ENCODE measurements around the gene SHISA7.

The SHISA7 gene

DNA sequence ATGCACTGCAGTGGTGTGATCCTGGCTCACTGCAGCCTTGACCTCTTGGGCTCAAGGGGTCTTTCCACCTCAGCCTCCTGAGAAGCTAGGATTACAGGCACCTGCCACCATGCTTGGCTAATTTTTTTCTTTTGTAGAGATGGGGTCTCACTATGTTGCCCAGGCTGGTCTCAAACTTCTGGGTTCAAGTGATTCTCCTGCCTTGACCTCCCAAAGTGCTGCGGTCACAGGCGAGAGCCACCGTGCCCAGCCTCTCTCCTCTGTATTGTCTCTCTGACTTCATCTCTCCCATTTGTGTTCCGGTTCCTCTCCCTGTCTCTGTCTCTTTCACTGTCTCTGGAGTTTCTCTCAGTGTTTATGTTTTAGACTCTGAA is 23.1 kb upstream of the SHISA7 start:
- H3K4me2 ChIP-seq (ENCODE audit: low read length) = no peak overlapping the region
- no peak overlapping the region for H3K4me3 ChIP-seq (ENCODE audit: low read length)
- no peaks in the 10 kb centered on the region for H3K27me3 ChIP-seq (ENCODE audit: control insufficient read depth, insufficient read depth, low read length)
- no peaks in the 10 kb centered on the region for H3K9me3 ChIP-seq (replicated peaks; ENCODE audit: low read length)
- H3K4me1 ChIP-seq (ENCODE audit: control insufficient read depth, insufficient read depth, low read length) = peaks cover 17% of the 10 kb centered on the region
- no peaks in the 10 kb centered on the region for H3K36me3 ChIP-seq (ENCODE audit: insufficient read depth, low read length)
- H3K9ac ChIP-seq (ENCODE audit: low read depth, low read length) = no peak overlapping the region

DNA sequence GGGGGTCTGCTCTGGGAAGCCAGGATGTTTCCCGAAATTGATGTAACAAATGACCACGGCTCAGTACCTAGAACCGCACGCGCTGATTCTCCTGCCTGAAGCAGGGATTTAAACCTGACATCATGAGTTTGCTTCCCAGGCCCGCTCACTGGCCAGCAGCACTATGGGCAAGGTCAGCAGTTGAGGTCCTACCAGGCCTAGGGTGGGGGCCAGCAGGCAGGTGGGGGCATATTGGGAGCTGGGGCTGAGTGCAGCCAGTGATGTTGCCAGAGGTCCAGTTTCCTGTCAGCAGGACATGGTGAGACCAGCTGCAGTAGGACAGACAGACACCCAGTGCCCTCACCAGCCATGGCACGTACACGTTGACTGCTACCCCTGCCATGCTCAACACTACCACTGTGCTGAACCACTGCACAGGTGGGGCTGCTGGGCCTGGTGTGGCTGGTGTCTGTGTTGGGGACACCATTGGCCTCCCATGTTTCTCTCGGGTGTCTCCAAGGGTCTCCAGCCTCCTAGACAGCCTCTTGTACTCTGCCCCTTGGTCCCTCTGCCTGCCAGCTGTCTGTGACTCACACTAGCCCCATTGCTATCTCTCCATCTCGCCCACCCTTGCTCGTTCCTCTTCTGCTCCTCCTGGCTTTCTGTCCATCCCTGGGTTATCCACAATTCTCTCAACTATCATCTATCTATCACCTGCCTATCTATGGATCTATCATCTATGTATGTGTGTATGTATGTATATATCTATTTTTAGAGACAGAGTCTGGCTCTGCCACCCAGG is 22.6 kb upstream of the SHISA7 start:
- Histone ChIP-seq H3K9ac (ENCODE audit: low read depth, low read length) (no peak overlapping the region), H3K4me1 (ENCODE audit: control insufficient read depth, insufficient read depth, low read length) (peaks cover 23% of the 10 kb centered on the region), H3K4me3 (ENCODE audit: low read length) (no peak overlapping the region), H3K36me3 (ENCODE audit: insufficient read depth, low read length) (no peaks in the 10 kb centered on the region), H3K4me2 (ENCODE audit: low read length) (no peak overlapping the region), H3K27me3 (ENCODE audit: control insufficient read depth, insufficient read depth, low read length) (no peaks in the 10 kb centered on the region), H3K9me3 (replicated peaks; ENCODE audit: low read length) (no peaks in the 10 kb centered on the region)

DNA sequence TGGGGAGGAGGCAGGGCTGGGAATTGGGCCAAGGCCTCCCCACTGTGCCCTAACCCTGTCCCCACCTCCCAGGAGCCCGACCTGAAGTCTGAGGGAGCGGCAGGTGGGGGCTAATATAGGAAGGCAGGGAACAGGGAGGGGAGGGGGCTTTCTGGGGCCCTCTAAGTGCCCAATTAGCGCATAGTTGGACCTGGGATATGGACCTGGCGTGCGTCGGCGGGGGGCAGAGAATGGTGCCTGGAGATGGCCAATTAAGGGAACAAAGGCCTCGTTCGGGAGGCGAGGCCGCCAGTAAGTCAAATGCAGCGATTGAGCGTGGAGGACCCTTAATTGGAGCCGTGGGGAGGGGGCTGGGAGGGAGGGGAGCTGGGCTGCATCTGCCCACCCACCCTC is 21.6 kb upstream of the SHISA7 start, which contains the start of gene C19orf85:
Gene C19orf85, minus strand, starts transcription at position 90 of the 393 bp plus-strand sequence. CDS start 197 bp downstream, outside the sequence.
- no peak within 1 kb of the TSS for H3K4me2 ChIP-seq (ENCODE audit: low read length)
- no peaks in the 10 kb centered on the region for H3K9me3 ChIP-seq (replicated peaks; ENCODE audit: low read length)
- H3K4me3 ChIP-seq (ENCODE audit: low read length) = no peak within 1 kb of the TSS
- H3K4me1 ChIP-seq (ENCODE audit: control insufficient read depth, insufficient read depth, low read length) = peaks cover 33% of the 10 kb centered on the region
- H3K27me3 ChIP-seq (ENCODE audit: control insufficient read depth, insufficient read depth, low read length) = no peaks in the 10 kb centered on the region
- H3K9ac ChIP-seq (ENCODE audit: low read depth, low read length) = no peak within 1 kb of the TSS
- no peaks in the 10 kb centered on the region for H3K36me3 ChIP-seq (ENCODE audit: insufficient read depth, low read length)

DNA sequence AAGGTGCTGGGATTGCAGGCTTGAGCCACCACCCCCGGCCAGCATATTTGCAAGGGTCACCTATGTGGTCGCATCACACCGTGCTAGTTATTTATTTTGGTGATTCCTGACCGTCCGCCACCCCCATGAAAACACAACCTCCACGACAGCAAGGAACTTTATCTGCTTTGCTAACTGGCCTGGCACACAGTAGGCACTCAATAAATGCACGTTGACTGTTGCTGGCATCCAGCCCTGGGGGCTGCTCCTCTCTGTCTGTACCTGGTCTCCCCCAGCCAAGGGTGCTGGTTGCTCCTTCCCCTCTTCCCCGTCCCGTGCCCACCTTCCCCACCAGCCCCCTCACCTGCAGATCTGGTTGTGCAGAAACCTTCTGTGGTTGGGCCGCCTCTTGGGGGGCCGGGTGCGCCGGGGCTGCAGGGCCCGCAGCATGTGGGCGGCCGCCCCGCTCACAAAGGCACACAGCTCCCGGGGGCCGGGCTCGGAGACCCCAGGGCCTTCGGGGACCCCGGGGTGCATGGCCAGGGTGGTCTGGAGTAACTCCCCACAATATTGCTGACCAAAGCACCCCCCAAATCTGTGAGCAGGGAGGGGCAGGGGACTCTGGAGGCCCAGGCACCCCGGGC is 21.1 kb upstream of the SHISA7 start:
- Histone ChIP-seq H3K4me1 (ENCODE audit: control insufficient read depth, insufficient read depth, low read length) (peaks cover 35% of the 10 kb centered on the region), H3K4me3 (ENCODE audit: low read length) (no peak overlapping the region), H3K9ac (ENCODE audit: low read depth, low read length) (no peak overlapping the region)

DNA sequence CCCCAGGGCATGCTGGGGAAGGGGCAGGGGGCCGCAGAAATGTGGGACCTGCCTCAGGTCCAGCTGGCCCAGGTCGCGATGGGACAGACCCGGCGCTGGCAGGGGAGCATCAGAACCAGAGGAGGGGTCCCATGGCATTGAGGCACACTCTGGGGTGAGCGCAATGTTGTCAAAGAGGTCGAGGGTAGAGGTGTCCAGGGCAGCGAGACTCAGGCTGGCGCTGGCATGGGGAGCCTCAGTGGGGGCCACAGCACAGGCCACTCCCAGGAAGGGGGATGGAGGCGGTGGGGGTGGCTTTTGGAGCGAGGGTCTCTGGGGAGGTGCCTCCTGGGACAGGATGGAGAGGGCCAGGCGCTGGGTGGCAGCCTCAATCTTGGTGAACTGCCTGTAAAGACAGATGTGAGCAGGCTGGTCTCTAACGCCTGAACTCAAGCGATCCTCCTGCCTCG is 20.5 kb upstream of the SHISA7 start:
- Histone ChIP-seq H3K9ac (ENCODE audit: low read depth, low read length) (no peak overlapping the region), H3K4me2 (ENCODE audit: low read length) (no peak overlapping the region), H3K27me3 (ENCODE audit: control insufficient read depth, insufficient read depth, low read length) (no peaks in the 10 kb centered on the region), H3K4me3 (ENCODE audit: low read length) (no peak overlapping the region), H3K4me1 (ENCODE audit: control insufficient read depth, insufficient read depth, low read length) (peaks cover 35% of the 10 kb centered on the region), H3K36me3 (ENCODE audit: insufficient read depth, low read length) (no peaks in the 10 kb centered on the region), H3K9me3 (replicated peaks; ENCODE audit: low read length) (no peaks in the 10 kb centered on the region)

More for the DNA sequence above, 21.1 kb upstream of the SHISA7 start:
- H3K4me2 ChIP-seq (ENCODE audit: low read length) = no peak overlapping the region
- no peaks in the 10 kb centered on the region for H3K36me3 ChIP-seq (ENCODE audit: insufficient read depth, low read length)
- H3K27me3 ChIP-seq (ENCODE audit: control insufficient read depth, insufficient read depth, low read length) = no peaks in the 10 kb centered on the region
- H3K9me3 ChIP-seq (replicated peaks; ENCODE audit: low read length) = no peaks in the 10 kb centered on the region

DNA sequence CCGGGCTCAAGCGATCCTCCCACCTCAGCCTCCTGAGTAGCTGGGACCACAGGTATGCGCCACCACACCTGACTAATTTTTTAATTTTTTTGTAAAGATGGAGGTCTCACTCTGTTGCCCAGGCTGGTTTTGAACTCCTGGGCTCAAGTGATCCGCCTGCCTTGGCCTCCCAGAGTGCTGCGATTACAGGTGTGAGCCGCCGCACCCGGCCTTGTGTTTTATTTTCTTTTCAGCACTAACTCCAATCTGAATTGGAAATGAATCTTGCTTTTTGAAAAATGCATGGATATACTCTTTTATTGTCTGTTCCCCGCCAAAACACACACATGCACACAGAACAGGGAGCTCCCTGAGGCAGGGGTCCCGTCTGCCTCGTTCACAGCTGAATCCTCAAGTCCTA is 19.6 kb upstream of the SHISA7 start:
- H3K4me2 ChIP-seq (ENCODE audit: low read length) = no peak overlapping the region
- H3K4me3 ChIP-seq (ENCODE audit: low read length) = no peak overlapping the region
- no peak overlapping the region for H3K9ac ChIP-seq (ENCODE audit: low read depth, low read length)
- H3K9me3 ChIP-seq (replicated peaks; ENCODE audit: low read length) = no peaks in the 10 kb centered on the region
- no peaks in the 10 kb centered on the region for H3K27me3 ChIP-seq (ENCODE audit: control insufficient read depth, insufficient read depth, low read length)
- H3K4me1 ChIP-seq (ENCODE audit: control insufficient read depth, insufficient read depth, low read length) = peaks cover 30% of the 10 kb centered on the region
- H3K36me3 ChIP-seq (ENCODE audit: insufficient read depth, low read length) = no peaks in the 10 kb centered on the region

DNA sequence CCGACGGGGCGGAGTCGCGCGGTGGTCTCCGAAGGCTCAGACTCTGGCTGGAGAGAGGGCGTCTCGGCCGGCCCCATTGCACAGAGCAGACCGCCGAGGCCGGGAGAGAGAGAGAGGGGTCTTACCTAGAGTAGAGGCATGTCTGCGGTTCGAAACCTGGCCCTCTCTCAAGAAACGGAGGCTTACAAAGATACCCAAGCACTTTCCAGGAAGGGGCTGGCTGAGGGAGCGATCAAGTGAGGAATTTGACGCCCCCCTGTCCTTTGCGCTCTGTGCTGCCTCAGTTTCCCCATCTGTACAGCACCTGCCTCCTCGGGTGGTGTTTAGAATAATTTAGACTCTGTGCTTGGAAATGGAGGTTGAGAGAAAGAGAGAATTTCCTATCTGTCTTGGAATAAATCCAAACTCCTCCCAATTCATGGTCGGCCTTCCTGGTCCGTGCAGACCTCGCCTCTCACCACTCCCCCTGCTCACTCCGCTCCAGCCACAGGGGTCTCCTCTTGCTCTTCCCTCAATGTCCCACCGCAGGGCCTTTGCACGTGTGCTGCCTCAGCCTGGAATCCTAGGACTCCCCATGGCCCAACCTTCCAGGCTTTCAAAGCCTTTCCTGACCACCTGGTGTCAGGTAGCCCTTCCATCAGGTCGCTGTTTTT is 19.0 kb upstream of the SHISA7 start:
- H3K4me3 ChIP-seq (ENCODE audit: low read length) = peak overlapping the region; percentile 73
- no peaks in the 10 kb centered on the region for H3K9me3 ChIP-seq (replicated peaks; ENCODE audit: low read length)
- peaks cover 25% of the 10 kb centered on the region for H3K4me1 ChIP-seq (ENCODE audit: control insufficient read depth, insufficient read depth, low read length)
- no peaks in the 10 kb centered on the region for H3K27me3 ChIP-seq (ENCODE audit: control insufficient read depth, insufficient read depth, low read length)
- H3K36me3 ChIP-seq (ENCODE audit: insufficient read depth, low read length) = no peaks in the 10 kb centered on the region
- peak overlapping the region; percentile 91 for H3K4me2 ChIP-seq (ENCODE audit: low read length)
- H3K9ac ChIP-seq (ENCODE audit: low read depth, low read length) = peak overlapping the region; percentile 73

DNA sequence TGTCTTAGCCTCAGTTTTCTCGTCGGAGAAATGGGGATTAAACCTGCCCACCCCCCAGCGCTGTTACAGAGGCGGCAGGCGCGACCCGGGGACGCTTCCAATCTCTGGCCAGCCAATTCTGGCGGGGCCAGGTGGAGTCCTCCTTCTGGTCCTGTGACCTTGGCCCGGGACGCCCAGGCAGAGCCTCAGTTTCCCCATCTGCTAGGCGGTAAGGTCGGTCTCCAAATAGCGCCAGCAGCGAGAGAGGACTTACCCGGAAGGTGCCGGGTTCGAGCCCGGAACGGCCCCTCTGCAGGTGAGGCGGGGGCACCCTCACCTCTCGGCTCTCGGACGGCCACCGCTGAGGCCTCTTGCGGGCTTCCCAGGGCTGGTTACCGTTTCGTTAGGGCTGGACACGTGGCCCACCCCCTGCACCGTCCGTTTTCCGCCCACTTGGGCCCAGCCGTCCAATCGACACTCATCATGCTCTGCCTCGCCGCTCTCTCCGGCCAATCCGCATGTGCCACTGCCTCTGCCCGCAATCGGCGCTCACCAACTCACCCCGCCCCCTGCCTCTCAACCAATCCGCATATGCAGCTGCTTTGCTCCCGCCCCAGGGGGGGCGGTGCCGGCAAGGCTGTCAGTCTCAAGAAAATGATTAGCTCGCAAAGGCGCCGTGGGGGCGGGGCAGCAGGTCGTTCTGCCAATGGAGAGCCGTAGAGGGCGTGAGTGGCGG is 18.3 kb upstream of the SHISA7 start, which contains the start of gene ISOC2:
Gene ISOC2, minus strand, starts transcription at position 384 of the 715 bp plus-strand sequence. CDS start 5,156 bp downstream, outside the sequence.
- H3K9me3 ChIP-seq (replicated peaks; ENCODE audit: low read length) = no peaks in the 10 kb centered on the region
- H3K27me3 ChIP-seq (ENCODE audit: control insufficient read depth, insufficient read depth, low read length) = no peaks in the 10 kb centered on the region
- peak within 1 kb of the TSS; percentile 99 for H3K4me2 ChIP-seq (ENCODE audit: low read length)
- H3K4me3 ChIP-seq (ENCODE audit: low read length) = peak within 1 kb of the TSS; percentile 97
- peaks cover 25% of the 10 kb centered on the region for H3K4me1 ChIP-seq (ENCODE audit: control insufficient read depth, insufficient read depth, low read length)
- H3K9ac ChIP-seq (ENCODE audit: low read depth, low read length) = peak within 1 kb of the TSS; percentile 96
- no peaks in the 10 kb centered on the region for H3K36me3 ChIP-seq (ENCODE audit: insufficient read depth, low read length)

DNA sequence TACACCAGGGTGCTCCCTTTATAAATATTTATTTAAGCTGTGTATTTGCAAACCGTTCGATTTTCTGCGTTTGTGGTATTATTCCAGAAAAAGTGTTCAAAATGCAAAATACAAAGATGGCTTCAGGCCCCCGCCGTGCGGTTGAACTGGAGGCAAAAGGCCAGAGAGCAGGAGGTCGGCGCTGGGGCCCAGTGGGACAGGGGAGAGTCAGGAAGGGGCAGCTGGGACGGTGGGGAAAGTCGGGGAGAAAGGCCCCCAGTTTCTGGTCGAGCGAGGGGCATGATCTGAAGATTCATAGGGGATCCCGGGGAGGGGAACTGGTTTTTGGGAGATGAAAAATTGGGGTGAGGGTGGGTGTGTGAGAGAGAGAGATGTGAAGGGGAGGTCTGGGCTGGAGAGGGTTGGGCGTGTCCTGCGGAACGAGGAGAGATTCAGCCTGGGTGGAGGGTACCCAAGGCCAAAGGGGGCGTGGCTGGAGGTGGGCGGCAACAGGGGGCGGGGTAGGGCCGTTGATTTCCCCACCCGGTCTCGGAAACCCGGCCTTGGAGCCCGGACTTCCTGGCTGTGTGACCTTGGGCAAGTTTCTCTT is 17.7 kb upstream of the SHISA7 start:
- H3K9ac ChIP-seq (ENCODE audit: low read depth, low read length) = peak overlapping the region; percentile 96
- no peaks in the 10 kb centered on the region for H3K9me3 ChIP-seq (replicated peaks; ENCODE audit: low read length)
- H3K4me2 ChIP-seq (ENCODE audit: low read length) = peak overlapping the region; percentile 99
- H3K4me3 ChIP-seq (ENCODE audit: low read length) = peak overlapping the region; percentile 97
- H3K36me3 ChIP-seq (ENCODE audit: insufficient read depth, low read length) = no peaks in the 10 kb centered on the region
- H3K4me1 ChIP-seq (ENCODE audit: control insufficient read depth, insufficient read depth, low read length) = peaks cover 25% of the 10 kb centered on the region
- no peaks in the 10 kb centered on the region for H3K27me3 ChIP-seq (ENCODE audit: control insufficient read depth, insufficient read depth, low read length)

DNA sequence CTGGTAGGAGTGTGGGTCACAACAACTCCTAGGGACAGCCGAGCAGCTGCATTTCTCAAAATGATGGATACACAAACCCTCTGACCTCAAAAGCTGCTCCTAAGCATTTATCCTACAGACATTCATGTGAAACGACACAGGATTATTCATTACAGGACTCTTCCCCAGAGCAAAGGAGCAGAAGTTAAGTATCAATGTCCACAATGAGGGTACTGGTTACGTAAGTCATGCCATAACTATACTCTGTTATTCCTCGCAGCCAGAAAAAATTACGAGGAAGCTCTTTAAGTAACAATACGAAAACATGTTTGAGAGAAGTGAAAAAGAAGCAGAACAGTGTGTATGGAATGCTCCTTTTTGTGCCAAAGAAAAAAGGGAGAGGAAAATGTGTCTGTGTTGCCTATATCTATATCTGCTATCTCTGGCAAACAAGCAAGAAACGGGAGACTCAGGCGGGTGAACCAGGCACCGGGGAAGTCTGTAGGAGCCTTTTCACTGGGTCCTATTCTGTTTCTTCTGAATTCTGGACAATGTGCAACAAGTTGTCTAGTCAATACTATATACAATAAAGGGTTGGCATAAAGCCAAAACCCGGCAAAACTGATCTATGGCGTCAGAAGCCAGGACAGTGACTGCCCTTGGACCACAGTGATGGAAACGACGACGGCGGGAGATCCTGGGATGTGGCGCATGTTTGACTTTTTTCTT is 17.0 kb upstream of the SHISA7 start:
- H3K36me3 ChIP-seq (ENCODE audit: insufficient read depth, low read length) = no peaks in the 10 kb centered on the region
- H3K27me3 ChIP-seq (ENCODE audit: control insufficient read depth, insufficient read depth, low read length) = no peaks in the 10 kb centered on the region
- H3K9ac ChIP-seq (ENCODE audit: low read depth, low read length) = peak overlapping the region; percentile 96
- peak overlapping the region; percentile 97 for H3K4me3 ChIP-seq (ENCODE audit: low read length)
- H3K9me3 ChIP-seq (replicated peaks; ENCODE audit: low read length) = no peaks in the 10 kb centered on the region
- H3K4me2 ChIP-seq (ENCODE audit: low read length) = peak overlapping the region; percentile 99
- peaks cover 25% of the 10 kb centered on the region for H3K4me1 ChIP-seq (ENCODE audit: control insufficient read depth, insufficient read depth, low read length)

All from skeletal muscle satellite cell (primary cell).